ENCODE results near the gene PPP3R2.
"Not testable (repeated sequence)": the region's sequence is repeated elsewhere in the genome, so short reads cannot be mapped to it uniquely, and the experiment has no call there.

PPP3R2 gene, protein sequence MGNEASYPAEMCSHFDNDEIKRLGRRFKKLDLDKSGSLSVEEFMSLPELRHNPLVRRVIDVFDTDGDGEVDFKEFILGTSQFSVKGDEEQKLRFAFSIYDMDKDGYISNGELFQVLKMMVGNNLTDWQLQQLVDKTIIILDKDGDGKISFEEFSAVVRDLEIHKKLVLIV

DNA sequence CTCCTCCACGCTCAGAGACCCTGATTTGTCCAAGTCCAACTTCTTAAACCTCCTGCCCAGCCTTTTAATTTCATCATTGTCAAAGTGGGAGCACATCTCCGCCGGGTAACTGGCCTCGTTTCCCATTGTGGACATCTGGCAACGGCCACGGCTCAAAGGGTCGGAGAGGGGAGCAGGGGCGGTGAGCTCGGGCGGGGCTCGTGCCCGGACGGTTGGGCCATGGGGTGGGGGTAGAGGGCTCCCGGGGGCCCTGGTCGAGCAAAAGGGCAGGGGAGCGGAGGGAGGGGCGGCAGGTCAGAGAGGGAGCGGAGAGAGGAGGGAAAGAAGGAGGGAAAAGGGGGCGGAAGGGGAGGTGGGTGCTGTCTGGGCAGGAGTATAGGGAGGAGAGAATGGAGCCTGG is at the start of gene PPP3R2:
Gene PPP3R2 (minus strand): TSS at position 174 of the 400 bp plus-strand sequence. CDS start 48 bp downstream, at position 126.
- DNase-seq (ENCODE audit: low read depth in 2 of 2) = no peak

DNA sequence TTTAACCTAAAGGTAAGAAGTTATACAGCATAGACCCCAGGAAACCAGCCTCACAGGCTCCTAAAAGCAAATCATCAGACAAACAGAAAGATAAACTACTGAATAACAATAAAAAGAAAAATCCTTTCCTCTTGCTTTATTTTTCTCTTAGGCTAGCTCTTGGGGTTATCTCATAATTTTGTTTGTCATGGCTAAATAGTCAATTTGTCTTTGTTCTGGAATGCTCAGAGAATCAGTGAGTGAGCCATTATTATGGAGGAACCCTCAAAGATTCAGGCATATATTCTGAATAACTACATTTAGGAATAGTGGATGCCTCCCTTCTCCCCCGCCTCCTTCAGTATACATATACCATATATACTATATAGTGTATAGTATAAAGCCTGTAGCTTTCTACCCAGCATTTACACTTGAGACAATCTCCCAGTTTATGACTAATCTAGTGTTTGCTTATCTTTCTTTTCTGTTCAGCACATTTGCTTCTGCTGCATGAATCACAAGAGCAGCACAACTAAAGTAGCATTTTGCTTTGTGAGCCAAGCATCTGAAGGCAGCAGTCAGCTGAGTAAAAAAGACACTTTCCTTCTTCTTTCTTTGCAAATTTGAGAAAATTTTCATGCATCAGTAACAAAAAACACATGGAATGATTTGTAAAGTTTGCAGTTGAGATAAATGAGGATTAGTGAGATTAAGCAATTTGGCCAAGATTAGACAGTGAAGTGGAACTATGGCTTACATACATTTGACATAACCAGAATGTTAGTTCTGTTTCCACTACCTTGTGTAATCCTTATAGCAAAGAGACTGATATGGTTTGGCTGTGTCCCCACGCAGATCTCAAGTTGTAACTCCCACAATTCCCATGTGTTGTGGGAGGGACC is 45.3 kb upstream of the PPP3R2 start:
- no peak for DNase-seq (ENCODE audit: low read depth in 2 of 2)

DNA sequence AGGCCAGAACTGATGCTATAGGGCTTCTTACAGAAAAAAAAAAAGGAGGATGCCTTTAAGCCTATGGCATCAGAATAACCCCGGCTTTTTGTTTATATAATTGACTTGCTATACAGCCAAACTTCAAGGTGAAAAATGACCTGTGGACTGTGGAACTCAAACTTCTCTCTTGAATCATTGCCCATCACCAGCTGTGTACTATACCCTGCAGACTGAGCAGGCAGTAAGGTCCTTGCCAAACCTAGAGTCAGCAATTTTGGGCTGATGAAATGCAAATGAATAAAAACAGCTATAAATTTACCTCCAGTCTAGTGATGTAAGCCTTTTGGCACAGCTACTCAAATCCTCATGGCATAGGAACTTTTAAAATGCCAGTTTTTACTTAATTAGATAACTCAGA is 44.5 kb upstream of the PPP3R2 start:
- DNase-seq (ENCODE audit: low read depth in 2 of 2) = no peak

DNA sequence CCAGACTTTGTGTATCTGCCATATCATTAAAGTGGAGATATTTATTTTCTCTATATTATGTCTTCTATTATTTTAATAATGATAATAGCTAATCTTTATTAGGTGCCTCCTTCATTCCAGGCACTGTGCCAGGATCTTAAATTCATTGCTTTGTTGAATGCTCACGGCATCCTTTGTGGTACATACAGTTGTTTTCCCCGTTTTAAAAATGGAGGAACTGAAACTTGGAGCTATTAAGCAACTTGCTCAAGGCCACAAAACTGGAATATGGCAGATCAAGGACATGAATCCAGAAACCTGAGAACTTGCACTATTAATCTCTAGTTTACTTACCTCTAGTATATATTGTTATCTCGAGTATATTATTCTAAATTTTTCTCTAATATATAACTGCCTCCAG is 41.5 kb upstream of the PPP3R2 start:
- DNase-seq (ENCODE audit: low read depth in 2 of 2) = no peak

DNA sequence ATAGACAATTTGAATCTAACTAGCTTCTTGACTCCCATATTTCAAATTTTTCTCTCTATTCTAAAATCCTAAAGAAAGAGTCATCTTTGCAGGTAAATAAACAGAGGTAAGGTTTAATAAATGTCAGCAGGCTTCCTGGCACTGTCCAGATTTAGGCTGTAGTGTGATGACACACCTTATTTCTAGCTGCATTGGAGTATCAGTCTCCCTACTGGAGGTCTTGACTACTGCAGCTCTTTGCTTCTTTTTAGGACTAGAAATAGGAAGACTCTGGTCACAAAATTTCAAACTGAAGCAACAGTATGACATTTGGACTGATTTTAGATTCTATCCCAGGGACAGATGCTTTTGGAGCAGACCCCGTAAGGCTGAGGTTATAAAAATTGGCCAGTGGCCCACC is 40.7 kb upstream of the PPP3R2 start:
- no peak for DNase-seq (ENCODE audit: low read depth in 2 of 2)

DNA sequence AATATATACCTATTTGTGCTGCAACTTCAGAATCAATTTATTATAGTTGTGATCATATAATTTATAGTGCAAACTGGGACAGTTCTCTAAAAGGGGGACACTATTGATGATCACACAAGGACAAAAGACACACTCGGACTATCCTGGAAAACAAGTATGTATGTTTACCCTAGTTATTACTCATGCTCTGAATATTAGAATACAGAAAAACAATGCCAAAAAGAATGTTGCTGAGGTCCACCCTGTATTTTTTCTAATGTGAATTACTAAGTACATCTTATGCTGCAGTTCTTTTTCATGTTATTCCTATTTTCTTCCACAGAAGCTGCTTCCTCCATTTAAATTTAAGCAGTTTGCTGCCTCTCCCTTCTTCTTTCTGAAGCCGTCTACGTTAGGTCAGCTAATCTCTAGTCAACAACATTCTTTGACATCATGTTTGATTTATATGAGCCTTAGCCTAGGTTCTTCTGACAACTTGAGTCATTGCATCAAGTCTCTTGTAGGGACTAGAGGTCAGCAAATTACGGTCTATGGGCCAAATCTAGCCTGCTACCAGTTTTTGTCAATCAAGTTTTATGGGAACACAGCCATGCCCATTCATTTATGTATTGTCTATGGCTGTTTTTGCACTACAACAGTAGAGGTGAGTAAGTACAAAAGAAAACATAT is 40.1 kb upstream of the PPP3R2 start:
- DNase-seq (ENCODE audit: low read depth in 2 of 2) = no peak

DNA sequence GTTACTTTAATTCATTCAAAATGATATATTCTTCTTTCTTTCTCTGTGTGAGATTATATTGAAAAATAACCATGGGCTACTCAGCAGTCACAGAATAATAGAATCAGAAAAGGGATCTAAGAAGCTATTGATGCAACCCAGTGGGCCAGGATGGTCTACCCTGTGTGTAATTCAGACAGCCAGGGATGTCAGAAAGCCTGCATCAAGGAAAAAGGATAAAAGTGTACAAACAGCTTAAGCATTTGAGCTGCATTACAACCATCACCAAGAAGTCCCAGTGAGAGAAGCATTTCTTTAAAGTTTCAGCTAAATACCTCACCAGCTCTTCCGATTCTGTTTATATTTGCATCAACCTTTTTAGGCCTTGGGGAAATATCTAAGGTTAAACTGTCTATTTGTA is 37.8 kb upstream of the PPP3R2 start:
- DNase-seq (ENCODE audit: low read depth in 2 of 2) = no peak

DNA sequence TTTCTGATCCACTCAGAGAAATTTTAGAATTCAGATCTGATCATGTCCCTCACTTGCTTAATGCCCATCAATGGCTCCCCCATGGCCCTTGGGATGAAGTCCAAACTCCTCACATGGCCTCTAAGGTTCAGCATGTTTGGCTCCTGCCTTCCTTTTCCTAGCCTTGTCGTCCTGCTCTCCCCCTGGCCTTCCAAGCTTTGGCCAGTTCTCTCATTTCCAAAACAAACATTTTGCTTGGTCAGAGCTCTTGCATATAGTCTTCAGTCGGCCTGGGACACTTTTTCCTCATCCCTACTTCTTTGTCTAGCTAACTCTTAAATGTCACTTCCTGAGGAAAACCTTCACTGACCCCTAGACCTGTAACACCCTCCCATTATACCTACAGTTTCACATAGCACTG is 37.1 kb upstream of the PPP3R2 start:
- no peak for DNase-seq (ENCODE audit: low read depth in 2 of 2)

DNA sequence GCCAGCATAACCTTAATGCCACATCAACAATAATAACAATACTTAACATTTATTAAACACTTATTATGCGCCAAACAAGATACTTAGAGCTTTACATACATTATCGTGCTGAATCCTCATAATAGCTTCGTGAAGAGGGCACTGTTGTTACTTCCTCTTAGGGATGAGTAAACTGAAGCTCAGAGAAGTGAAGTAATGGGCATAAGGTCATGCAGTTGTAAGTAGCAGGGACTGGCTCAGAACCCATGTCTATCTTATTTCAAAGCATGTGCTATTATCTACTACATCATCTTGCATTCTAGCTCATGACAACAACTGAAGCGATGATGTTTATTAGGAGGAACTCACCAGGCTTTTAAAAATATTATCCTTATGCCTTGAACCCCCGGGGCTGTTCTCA is 34.9 kb upstream of the PPP3R2 start:
- no peak for DNase-seq (ENCODE audit: low read depth in 2 of 2)

DNA sequence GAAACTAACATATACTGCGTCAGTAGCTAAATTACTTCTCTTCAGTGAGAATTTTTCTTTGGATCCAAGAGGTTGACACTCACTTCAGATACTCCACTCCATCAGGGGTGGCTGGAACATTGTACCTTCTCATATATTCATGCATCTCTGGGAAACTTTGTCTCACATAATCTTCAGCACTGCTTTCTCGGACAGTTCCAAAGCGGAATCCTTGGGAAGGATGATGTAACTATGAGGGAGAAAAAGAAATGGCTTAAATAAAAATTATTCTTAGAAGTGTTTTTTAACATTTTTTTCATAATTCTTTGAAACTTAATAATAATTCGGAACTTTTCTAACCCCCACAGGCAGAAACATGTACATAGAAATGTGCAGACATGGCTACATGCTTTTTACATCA is 33.4 kb upstream of the PPP3R2 start:
- no peak for DNase-seq (ENCODE audit: low read depth in 2 of 2)

DNA sequence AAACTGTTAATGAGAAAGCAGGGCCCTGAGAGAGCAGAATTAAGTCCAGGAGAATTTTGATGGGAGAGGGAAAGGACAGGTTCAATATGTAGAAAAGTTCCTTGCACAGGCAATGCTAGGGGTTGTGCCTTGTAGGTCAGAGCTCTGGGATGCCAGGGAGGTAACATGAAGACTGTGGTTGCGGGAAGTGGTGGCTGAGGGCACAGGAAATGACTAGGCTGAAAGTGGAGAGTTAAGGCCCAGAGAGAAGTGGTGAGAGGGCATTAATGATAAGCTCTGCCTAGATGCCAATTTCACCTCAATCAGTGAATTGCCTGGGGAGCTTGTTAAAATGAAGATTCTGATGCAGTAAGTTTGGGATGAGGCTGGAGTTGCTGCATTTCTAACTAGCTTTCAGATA is 31.5 kb upstream of the PPP3R2 start:
- DNase-seq (ENCODE audit: low read depth in 2 of 2) = no peak

DNA sequence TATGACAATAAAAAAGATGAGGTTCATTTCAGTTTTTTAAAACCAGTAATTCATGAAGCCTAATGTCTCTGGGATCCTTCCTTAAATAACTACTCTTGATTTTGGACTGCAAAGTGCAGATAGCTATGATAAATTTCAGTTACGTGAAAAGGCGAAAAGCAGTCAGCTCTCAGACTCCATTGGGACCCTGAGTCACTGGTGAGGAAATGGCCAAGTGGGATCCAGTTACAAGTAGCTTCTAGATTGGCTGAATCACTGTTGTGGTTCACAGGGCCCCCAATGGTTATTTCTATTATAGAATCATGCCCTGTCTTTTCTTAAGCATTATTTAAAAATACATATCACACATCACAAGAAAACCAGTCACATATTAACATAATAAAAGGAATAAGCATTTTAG is 31.1 kb upstream of the PPP3R2 start:
- no peak for DNase-seq (ENCODE audit: low read depth in 2 of 2)

DNA sequence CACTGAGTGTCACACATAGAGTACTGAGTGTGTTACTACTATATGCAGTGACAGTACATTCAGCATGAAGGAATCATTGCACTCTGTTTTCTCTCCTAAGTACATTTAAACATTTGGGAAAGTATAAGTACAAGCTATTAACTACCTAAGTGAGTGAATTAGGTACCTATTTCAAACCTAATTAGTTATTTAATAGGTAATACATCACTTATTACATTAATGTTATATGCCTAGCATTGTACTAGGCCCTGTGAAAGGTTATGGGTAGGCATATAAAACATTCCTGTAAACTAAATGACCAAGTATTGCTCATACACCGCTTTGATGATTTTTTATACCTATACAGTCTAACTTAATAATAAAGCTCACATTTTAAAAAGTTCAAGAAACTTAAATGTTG is 25.7 kb upstream of the PPP3R2 start:
- DNase-seq (ENCODE audit: low read depth in 2 of 2) = no peak

DNA sequence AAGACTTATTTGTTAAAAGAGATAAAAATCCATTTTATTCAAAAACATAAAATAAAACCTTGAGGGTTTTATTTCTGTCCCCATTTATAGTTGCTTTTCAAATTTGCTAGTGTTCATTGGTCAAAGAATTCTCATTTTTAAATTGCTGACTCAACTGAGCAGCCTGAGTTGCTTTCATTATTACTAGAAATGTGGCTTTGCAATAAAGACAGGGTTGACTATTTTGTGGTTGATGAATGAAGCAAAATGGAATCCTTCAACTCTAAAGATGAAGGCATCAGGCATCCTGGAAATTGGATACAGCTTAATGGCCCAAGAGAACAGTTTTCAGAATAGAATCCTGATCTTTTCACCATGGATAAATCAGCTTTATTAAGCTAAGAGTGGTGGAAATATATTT is 23.9 kb upstream of the PPP3R2 start:
- no peak for DNase-seq (ENCODE audit: low read depth in 2 of 2)

DNA sequence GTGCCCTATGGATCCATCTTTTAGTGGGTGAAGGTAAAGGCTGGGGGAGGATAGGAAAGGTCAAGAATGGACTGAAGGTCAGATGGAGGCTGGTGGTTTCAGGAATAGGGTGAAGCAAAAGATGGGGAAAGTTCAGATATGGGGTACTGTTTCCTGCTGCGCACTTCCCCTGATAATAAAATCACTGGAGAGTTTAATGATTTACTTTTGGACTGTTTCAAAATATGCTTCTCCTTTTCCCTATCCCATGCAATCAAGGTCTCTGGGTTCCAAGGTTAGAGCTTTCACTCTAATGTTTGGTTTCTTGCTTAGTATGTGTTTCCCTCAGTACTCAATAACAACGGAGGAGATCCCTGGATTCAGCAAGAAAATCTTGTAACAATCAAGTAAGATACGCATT is 10.8 kb upstream of the PPP3R2 start:
- DNase-seq (ENCODE audit: low read depth in 2 of 2) = no peak

DNA sequence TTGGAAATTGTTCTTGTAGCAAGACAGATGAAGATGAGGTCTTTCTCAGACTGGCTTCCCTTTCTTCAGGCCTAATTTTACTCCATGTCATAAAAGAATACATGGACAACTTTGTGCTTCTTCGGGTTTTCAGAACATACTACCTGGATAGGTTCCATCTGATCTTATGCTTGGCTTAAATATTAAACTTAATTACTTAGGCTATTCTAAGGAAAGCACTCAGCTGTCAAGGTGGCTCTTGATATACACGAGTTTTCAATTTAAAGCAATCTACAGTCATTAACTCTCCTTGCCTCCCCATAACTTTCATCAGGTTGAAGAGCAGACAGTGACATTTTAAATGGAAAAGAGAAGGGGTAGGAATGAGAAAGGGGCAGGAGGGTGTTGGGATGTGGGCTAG is 9.5 kb upstream of the PPP3R2 start:
- DNase-seq (ENCODE audit: low read depth in 2 of 2) = no peak

DNA sequence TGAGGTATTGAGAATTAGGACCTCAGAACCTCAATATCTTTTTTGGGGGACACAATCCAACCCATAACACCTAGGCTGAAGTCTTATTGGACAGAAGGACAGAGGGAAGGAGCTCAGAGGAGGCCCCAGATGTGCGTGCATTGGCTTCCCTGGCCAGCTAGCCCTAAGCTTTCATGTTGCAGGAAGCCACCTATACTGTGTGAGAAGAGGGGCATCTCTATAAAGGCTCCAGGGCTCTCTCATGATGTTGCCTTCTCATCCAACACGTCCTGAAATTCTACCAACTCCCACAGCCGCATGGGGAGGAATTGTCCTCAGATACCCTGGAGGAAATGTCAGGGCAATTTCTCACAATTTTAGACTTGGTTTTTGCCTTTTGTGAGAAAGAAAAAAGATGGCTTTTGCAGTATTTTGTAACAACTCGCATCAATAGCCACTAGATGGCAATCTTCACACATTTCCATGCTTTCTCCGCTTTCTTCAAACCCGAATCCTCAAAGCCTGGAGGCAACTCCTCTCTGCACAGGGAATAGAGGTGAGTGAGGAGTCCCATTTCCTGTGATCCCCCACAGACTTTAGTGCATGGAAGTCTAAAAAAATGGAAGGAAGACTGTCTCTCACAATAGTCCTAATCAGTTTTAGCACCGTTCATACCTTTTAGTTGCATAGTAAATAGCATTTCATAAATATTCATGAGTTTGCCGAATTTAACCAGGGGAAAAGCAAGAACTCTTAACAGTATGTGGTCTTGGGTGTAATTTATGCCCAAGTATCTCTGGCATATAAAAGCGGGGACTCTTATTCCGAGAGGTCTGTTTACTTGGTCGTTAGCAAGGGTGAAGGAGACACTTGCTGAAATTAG is 7.4 kb upstream of the PPP3R2 start:
- DNase-seq (ENCODE audit: low read depth in 2 of 2) = no peak

DNA sequence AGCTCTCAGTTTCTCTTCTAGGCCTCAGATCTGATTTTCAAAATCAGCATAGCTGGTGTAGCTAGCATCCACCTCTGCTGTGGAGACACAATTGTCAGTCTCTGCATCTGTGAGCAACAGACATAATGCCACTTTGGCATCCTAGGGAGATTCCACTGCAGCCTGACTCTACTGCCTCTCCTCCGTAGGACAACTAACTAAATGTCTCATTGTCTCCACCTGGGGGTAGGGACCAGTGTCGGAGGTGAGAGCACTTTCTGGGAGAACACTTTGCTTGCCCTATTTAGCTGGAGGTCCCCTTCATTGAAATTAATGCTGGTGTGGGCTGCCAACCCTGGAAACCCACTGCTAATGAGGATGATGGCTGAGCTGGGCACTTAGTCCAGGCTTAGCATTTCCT is 1.4 kb downstream of the PPP3R2 start:
- no peak for DNase-seq (ENCODE audit: low read depth in 2 of 2)

DNA sequence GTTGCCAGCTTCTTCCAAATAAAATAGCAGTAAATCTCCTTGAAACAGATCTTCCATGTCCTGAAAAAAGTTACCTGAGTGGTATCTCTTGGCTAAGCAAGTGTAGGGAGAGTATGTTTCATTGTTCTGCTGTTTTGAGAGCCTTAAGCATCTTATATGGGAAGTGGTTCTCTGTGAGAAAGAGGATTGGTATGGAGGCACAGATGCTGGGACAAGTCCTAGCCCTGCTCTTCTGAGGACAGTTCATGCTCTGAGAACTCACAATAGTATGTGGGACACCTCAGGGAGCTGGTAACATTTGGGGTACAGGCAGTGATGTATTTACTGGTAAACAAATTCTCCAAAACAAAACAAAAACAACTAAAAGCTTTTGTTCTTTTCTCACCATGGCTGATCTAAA is 2.0 kb downstream of the PPP3R2 start:
- no peak for DNase-seq (ENCODE audit: low read depth in 2 of 2)

DNA sequence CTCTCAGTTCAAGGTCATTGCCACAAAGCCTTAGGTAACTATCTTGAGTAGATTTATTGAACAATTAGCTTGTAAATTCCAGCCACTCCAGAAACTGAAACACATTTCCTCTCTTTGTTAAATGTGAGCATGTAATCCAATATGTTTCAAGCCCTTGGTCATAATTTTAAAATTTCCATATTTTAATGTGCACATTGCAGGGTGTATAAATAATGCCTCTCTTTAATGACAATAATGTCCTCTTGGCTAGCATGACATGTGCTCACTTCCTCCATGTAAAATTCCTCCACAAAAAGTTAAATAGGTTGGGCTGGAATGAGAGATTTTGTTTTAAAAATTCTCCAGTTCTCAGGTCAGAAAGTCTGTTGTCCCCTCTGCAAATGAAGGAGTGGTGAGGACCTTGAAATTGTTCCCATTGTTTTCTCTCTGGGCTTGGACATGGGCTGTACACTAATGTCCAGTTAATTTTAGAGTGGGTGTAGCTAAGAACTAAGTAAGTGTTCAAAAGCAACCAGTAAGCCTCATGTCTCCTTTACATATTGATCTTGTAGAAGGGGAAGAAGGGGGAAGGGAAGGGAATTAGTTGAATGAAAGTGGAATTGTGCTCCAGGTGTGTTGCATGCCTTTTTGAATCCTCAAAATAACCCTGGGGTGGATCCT is 2.9 kb downstream of the PPP3R2 start:
- DNase-seq (ENCODE audit: low read depth in 2 of 2) = no peak

DNA sequence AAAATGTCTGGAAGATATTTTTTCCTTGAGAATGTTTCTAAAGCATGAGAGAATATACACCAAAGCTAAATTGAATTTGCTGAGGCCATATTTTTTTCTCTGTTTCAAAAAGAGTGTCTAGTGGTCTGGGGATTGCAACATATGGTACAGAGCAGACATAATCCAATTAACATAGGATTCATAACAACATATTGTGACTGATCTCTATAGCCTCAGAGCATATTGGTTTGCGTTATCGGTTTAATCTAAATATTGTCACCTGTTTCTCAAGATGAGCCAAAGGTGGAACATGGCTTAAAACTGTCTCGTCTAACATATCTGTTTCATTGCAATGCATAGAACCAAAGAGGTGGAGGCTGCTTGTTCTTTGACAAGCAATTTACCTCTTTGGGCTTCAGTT is 3.9 kb downstream of the PPP3R2 start:
- DNase-seq (ENCODE audit: low read depth in 2 of 2) = no peak

DNA sequence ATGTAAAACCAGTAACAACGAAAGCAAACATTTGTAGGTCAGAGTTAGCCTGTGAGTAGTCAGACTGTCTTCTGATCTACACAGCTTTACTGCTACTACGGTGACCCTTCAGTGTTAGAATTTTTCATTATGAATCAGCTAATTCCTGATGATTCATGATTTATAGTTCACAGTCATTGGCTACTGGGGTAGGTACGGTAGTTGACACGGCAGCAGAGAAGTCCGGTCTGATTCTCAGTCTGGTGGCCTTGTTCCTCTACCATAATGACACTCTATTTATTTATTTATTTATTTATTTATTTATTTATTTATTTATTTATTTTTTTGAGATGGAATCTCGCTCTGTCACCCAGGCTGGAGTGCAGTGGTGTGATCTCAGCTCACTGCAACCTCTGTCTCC is 4.7 kb downstream of the PPP3R2 start:
- DNase-seq (ENCODE audit: low read depth in 2 of 2) = not testable (repeated sequence)
